ENCODE data around the gene SMPX. TPM values are rescaled to one million over a fixed set of nuclear protein-coding genes. Genes with fewer than 3 reads are reported as not detected.

Gene SMPX
- total RNA-seq, 1 donor from 2014 or later = 622 TPM

GRCh38 chrX:21666679-21667078, 91.2 kb downstream of the SMPX start:
- ATAC-seq (peak; percentile 80), DNase-seq (no peak)
- intact Hi-C loops (cut with micrococcal nuclease) = no loop called here

GRCh38 chrX:21666252-21666651, 91.7 kb downstream of the SMPX start:
- ATAC-seq (peak; percentile 84), DNase-seq (no peak)
- intact Hi-C loops (cut with micrococcal nuclease) = no loop called here

- ATAC-seq (no peak), DNase-seq (no peak)
- intact Hi-C loops (cut with micrococcal nuclease) = no loop called here
Observed at GRCh38 chrX:21662761-21663160, 95.2 kb downstream of the SMPX start.

- ATAC-seq = no peak
- DNase-seq = no peak
- intact Hi-C loops (cut with micrococcal nuclease) = no loop called here
Observed at GRCh38 chrX:21661316-21661715, 96.6 kb downstream of the SMPX start.

GRCh38 chrX:21660156-21660555, 97.8 kb downstream of the SMPX start:
- DNase-seq (no peak), ATAC-seq (no peak)

GRCh38 chrX:21659320-21659719, 98.6 kb downstream of the SMPX start:
- DNase-seq (no peak), ATAC-seq (no peak)
- intact Hi-C loops (cut with micrococcal nuclease) = no loop called here

More at GRCh38 chrX:21660156-21660555, 97.8 kb downstream of the SMPX start:
- intact Hi-C loops (cut with micrococcal nuclease) = no loop called here

GRCh38 chrX:21658746-21659145, 99.2 kb downstream of the SMPX start:
- intact Hi-C loops (cut with micrococcal nuclease) = no loop called here
- ATAC-seq = peak; percentile 69
- DNase-seq = peak; percentile 48

GRCh38 chrX:21658152-21658737, 99.7 kb downstream of the SMPX start, which contains the start of gene KLHL34:
TSS of gene KLHL34 (minus strand) at chrX:21658330. CDS start at chrX:21657788, 542 bp downstream.
- ATAC-seq (peak; percentile 92), DNase-seq (peak; percentile 64)
- intact Hi-C loops (cut with micrococcal nuclease) = no loop called here

GRCh38 chrX:21657318-21658151, 100.4 kb downstream of the SMPX start:
- ATAC-seq (no peak), DNase-seq (no peak)
- intact Hi-C loops (cut with micrococcal nuclease) = no loop called here

GRCh38 chrX:21656587-21657317, 101.2 kb downstream of the SMPX start:
- intact Hi-C loops (cut with micrococcal nuclease) = no loop called here
- DNase-seq (peak; percentile 23), ATAC-seq (no peak)

Other genes starting within 250 kb of the SMPX start
- 3.6 TPM for gene KLHL34, start 99.8 kb downstream of the SMPX start, total RNA-seq
- 9.9 TPM for gene MBTPS2, start 81.5 kb upstream of the SMPX start, total RNA-seq
- gene YY2, start 97.9 kb upstream of the SMPX start, total RNA-seq = 0.57 TPM
- 56.3 TPM for gene SMS, start 182.6 kb upstream of the SMPX start, total RNA-seq